Measurements from ENCODE around the gene DENND11. TPM values are rescaled to one million over a fixed set of nuclear protein-coding genes. Genes with fewer than 3 reads are reported as not detected.

Gene DENND11
- total and polyA plus RNA-seq, 9 of the 15 experiments (the other 6 are each of a cell fraction or from before 2014, with no cell fraction given), result 0.07 to 1.1 (median 0.36) TPM

- CTCF ChIA-PET (ENCODE audit: low intra/inter-chr PET ratio), result no interaction called here
- no peak overlapping the region for H3K4me3 ChIP-seq
- H3K9me3 ChIP-seq (replicated peaks; ENCODE audit: control insufficient read depth, insufficient read depth, low read depth, low read length), result no peaks in the 10 kb centered on the region
- H3K36me3 ChIP-seq (ENCODE audit: control insufficient read depth, insufficient read depth, low read length), result no peaks in the 10 kb centered on the region
- intact Hi-C loops (cut with micrococcal nuclease), result no loop called here
- peaks cover 29 to 35% of the 10 kb centered on the region in 2 experiments for H3K27me3 ChIP-seq (ENCODE audit: control insufficient read depth in 2 of 2, insufficient read depth in 2 of 2, low read length in 2 of 2)
- H4K20me1 ChIP-seq (replicated peaks; ENCODE audit: control insufficient read depth, insufficient read depth, low read length), result no peaks in the 10 kb centered on the region
- no peaks in the 10 kb centered on the region for H3K79me2 ChIP-seq (ENCODE audit: control insufficient read depth, insufficient read depth, low read length)
- H3K4me1 ChIP-seq (replicated peaks in 1 of 2; ENCODE audit: control insufficient read depth in 2 of 2, insufficient read depth in 2 of 2, low read length in 2 of 2), result no peaks in the 10 kb centered on the region
- no peak overlapping the region for H3K9ac ChIP-seq (ENCODE audit: insufficient read depth in 1 of 2, low read depth in 2 of 2, low read length in 2 of 2)
- no peaks in the 10 kb centered on the region for H3K9me1 ChIP-seq (ENCODE audit: control insufficient read depth, insufficient read depth, low read length)
- 0% methylated on average over 3 of the region's 3 CpGs for WGBS (ENCODE audit: insufficient coverage, low coverage, missing lambda C conversion rate)
- POLR2A ChIA-PET, result interaction anchor here (0.6 to 1.1 kb wide), 2 partner anchors 15 to 52 kb away, joined by 3 to 4 read pairs; partner anchors contain the start of gene SSBP1
- DNase-seq (ENCODE audit: extremely low read depth in 1 of 4, low spot score in 3 of 4), result no peak
- H2AFZ ChIP-seq (ENCODE audit: low read depth, low read length), result no peak overlapping the region
- no peak for ATAC-seq
- in situ Hi-C loops (cut with MboI), result no loop called here
- H3K4me2 ChIP-seq (ENCODE audit: insufficient read depth, low read length), result no peak overlapping the region
- FAIRE-seq, result no peak
- BruUV-seq (replicated peaks), result no TSS peak
- no peak overlapping the region for H3K27ac ChIP-seq (ENCODE audit: extremely low read depth, low read depth, low read length)
- TF ChIP-seq MXI1 (IDR thresholded peaks at IDR 0.05; ENCODE audit: low read depth, low read length) (no peak), PURB (CRISPR knock-in tag; IDR thresholded peaks at IDR 0.05; ENCODE audit: low read depth) (no peak), MED1 (CRISPR knock-in tag; IDR thresholded peaks at IDR 0.05; ENCODE audit: borderline replicate concordance) (no peak), HDAC8 (tag; IDR thresholded peaks at IDR 0.05) (no peak), MGA (IDR thresholded peaks at IDR 0.05) (no peak), FOXA3 (CRISPR knock-in tag; conservative IDR thresholded peaks at IDR 0.05 in 1 of 2, IDR thresholded peaks at IDR 0.05 in 1 of 2) (no peak), SMAD1 (IDR thresholded peaks at IDR 0.05; ENCODE audit: low read depth, low read length, partially characterized antibody) (no peak), MEIS2 (IDR thresholded peaks at IDR 0.05; ENCODE audit: partially characterized antibody) (no peak), ZNF175 (CRISPR knock-in tag; IDR thresholded peaks at IDR 0.05; ENCODE audit: low read depth) (no peak), DIDO1 (tag; IDR thresholded peaks at IDR 0.05; ENCODE audit: low read depth) (no peak)
Observed at GRCh38 chr7:141686074-141686473, 15.9 kb downstream of the DENND11 start.
